Mucosa of stomach (tissue), 1 donor: ENCODE results near the gene GPR39.

Source experiments
- H3K27me3 ChIP-seq: one replicate; pipeline ENCODE4 v1.7.0; 2013; ENCODE audit warnings: mild to moderate bottlenecking, low read length; ENCODE audit not compliant: control insufficient read depth, insufficient read depth
- H3K36me3 ChIP-seq: one replicate; pipeline ENCODE4 v1.7.0; 2013; ENCODE audit warnings: low read length; ENCODE audit not compliant: control insufficient read depth, insufficient read depth
- H3K4me1 ChIP-seq: one replicate; pipeline ENCODE4 v1.7.0; 2013; ENCODE audit warnings: mild to moderate bottlenecking, low read length; ENCODE audit not compliant: control insufficient read depth, insufficient read depth
- H3K4me3 ChIP-seq: one replicate; pipeline ENCODE4 v1.7.0; 2013; ENCODE audit warnings: low read length
- H3K9ac ChIP-seq: one replicate; pipeline ENCODE4 v1.7.0; 2013; ENCODE audit warnings: mild to moderate bottlenecking, low read length, moderate library complexity
- H3K9me3 ChIP-seq: one replicate; pipeline ENCODE4 v1.7.0; 2013; ENCODE audit warnings: mild to moderate bottlenecking, low read length, moderate library complexity; ENCODE audit not compliant: control insufficient read depth
- donor health status: Pancreatic carcinoma.

GPR39 gene

DNA sequence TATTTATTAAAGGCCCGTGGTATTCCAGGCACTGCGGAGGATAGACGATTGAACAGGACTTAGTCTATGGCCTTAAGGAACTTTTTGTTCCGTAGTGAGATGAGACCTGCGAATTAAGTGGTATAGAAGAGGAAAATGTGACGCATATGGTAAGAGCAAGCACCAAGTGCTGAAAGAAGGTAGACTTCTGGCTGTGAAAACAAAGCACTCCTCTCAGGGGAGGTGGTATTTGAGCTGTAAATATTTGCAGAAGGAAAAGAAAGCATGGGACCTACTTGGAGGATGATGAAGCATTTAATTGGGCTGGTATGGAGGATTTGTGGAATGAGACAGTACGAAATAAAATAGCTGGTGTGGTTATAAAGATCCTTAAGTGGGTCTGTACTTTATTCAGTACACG is 62.5 kb downstream of the GPR39 start:
- no peaks in the 10 kb centered on the region for H3K36me3 ChIP-seq
- H3K9ac ChIP-seq = no peak overlapping the region
- peaks cover 11% of the 10 kb centered on the region for H3K4me1 ChIP-seq
- no peaks in the 10 kb centered on the region for H3K9me3 ChIP-seq
- H3K27me3 ChIP-seq = no peaks in the 10 kb centered on the region
- no peak overlapping the region for H3K4me3 ChIP-seq

DNA sequence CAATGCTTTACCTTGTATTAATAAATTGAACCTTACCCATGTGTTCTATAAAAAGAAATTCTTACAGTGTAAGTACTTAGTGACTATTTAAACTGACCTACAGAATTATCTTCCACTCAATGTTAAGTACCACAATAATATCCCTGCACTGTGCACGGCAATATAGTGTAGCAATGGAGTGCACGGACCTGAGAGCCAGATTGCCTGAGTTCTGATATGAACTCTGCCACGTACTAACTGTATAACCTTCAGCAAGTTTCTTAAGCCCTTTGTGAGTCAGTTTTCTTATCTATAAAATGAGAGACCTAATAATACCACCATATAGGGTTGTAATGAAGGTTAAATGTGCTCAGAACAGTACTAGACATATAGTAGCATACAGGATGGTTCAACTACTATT is 66.2 kb downstream of the GPR39 start:
- H3K36me3 ChIP-seq = no peaks in the 10 kb centered on the region
- no peak overlapping the region for H3K4me3 ChIP-seq
- no peaks in the 10 kb centered on the region for H3K9me3 ChIP-seq
- peaks cover 11% of the 10 kb centered on the region for H3K4me1 ChIP-seq
- no peaks in the 10 kb centered on the region for H3K27me3 ChIP-seq
- H3K9ac ChIP-seq = no peak overlapping the region

DNA sequence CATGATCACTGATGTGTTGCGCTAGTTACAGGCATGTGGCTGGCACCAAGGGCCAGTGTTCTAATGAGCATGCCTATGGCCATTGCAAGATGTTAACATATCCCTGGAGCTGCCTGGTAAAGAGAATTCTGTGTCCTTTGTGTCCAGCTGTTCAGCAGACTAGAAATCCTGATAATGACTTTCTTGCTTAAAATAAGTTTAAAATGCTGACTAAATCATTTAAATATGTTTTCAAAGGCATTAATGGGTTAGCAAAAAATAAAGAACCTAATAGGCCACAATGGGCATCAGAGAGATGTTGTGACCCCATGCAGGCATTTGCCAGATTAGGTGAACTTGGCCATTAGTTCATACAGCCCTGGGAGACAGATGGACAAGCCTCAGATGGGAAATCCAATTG is 67.5 kb downstream of the GPR39 start:
- no peaks in the 10 kb centered on the region for H3K9me3 ChIP-seq
- H3K36me3 ChIP-seq = no peaks in the 10 kb centered on the region
- H3K9ac ChIP-seq = no peak overlapping the region
- no peaks in the 10 kb centered on the region for H3K27me3 ChIP-seq
- H3K4me1 ChIP-seq = peaks cover 2% of the 10 kb centered on the region
- no peak overlapping the region for H3K4me3 ChIP-seq

DNA sequence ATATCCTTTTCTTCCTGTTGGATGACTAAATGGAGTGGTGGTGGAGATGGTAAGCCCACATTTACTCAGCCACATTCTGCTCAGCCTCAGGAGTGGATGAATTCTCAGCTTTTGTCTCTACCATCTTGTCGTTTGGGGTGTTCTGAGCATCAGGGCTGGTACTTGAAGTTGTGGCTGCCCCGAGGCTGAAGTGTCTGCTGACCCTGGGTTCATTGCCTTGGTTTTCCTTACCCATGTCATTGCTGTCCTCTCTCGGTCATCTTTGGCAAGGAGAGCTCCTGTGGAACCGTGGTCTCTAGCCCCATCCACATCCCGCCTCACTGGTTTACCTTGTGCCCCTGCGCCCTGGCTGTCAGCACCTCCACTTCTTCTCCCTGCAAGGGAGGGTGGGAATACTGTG is 71.9 kb downstream of the GPR39 start:
- Histone ChIP-seq H3K27me3 (no peaks in the 10 kb centered on the region), H3K9me3 (no peaks in the 10 kb centered on the region), H3K9ac (no peak overlapping the region), H3K4me1 (no peaks in the 10 kb centered on the region), H3K4me3 (no peak overlapping the region), H3K36me3 (no peaks in the 10 kb centered on the region)

DNA sequence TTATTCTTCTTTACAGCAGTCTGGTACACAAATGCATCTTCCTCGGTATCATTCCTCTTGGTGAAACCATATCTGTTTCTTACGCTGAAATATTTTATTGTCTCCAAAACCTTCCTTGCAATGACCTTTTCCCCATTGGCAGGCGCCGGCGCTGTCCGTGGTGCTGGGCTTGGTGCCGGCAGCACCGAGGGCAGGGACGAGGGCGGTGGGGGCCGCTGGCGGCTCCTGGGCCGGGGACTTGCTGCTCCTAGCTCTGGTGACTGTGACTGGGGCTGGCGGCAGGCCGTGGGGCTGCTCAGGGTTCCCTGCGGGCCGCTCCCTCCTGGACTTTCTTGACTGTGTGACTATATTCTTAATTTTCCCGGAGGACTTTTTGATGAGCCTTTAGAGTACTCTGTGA is 72.5 kb downstream of the GPR39 start:
- H3K9me3 ChIP-seq = no peaks in the 10 kb centered on the region
- no peaks in the 10 kb centered on the region for H3K27me3 ChIP-seq
- H3K4me1 ChIP-seq = no peaks in the 10 kb centered on the region
- no peak overlapping the region for H3K9ac ChIP-seq
- no peak overlapping the region for H3K4me3 ChIP-seq
- H3K36me3 ChIP-seq = no peaks in the 10 kb centered on the region

DNA sequence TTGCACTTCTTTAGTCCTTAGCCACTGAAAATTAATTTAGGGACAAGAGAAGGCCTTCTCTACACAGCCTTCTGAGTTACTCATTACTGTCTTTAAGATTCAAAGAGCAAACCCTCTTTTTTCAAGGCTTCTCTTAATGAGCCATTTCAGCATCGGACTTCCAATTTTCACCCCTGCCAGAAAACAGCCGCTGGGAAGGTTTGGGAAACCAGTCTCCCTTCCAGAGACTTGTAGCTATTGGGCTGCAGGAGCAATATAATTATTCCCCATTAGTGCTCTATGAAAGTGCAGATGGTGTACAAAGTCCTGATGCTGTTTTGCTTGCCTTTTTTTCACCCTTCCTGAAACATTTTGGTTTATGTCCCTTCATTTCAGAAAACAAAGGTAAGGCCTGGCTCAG is 79.3 kb downstream of the GPR39 start:
- Histone ChIP-seq H3K9ac (no peak overlapping the region), H3K36me3 (no peaks in the 10 kb centered on the region), H3K4me3 (no peak overlapping the region), H3K4me1 (no peaks in the 10 kb centered on the region), H3K27me3 (no peaks in the 10 kb centered on the region), H3K9me3 (no peaks in the 10 kb centered on the region)

DNA sequence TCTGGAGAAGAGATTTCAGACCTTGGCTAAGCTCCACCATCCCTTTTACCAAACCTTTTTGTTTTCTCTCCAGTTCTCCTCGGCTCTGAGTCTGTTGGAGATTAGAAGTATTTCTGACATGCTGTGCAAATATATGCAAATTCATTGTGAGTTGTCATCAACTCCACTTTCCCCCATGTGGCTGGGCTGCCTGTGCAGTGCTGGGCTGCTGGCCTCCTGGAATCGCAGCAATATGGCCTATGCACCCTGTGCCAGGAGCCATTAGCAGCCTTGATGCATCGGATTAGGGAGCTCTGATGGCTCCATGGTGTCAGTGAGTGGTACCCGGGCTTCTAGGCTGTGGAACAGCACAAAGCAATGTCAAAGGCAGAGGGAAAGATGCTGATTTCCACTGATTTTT is 80.0 kb downstream of the GPR39 start:
- Histone ChIP-seq H3K9me3 (no peaks in the 10 kb centered on the region), H3K4me1 (no peaks in the 10 kb centered on the region), H3K4me3 (no peak overlapping the region), H3K9ac (no peak overlapping the region), H3K27me3 (no peaks in the 10 kb centered on the region), H3K36me3 (no peaks in the 10 kb centered on the region)

DNA sequence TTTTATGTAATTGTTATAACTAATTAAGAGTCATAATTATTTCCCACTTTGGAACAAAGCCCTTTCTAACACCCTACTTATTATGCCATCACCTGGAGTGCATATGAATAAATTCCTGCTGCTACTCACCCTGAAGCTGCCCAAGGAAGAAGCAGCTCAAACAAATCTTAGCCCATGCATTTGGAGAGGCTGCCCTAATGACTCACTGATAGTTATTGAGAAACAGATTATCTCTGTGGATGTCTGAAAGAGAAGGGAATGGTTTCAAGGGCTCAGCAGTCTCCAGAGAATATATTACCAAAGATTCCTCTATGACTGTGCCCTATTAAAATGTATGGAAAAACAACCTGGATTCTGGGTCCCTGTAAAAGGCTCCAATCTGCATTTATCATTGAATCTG is 81.0 kb downstream of the GPR39 start:
- no peak overlapping the region for H3K9ac ChIP-seq
- no peaks in the 10 kb centered on the region for H3K4me1 ChIP-seq
- H3K27me3 ChIP-seq = no peaks in the 10 kb centered on the region
- H3K9me3 ChIP-seq = no peaks in the 10 kb centered on the region
- no peaks in the 10 kb centered on the region for H3K36me3 ChIP-seq
- H3K4me3 ChIP-seq = no peak overlapping the region

DNA sequence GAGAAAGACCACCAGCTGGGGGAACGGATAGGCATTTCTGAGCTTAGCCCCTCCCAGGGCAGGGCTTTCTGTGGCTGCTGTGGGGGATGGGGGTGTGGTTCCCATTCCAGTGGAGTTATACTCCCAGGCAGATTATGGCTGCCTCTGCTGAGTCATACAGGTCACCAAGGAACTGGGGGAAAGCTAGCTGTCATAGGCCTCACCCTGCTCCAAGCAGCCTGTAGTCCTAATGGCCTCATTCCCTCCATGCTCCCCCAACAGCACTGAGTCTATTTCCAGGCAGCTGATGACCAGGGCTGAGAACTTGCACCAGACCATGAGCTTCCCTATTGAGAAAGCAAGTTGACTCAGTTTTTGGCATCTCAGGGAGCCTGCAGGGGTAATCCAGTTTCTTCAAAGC is 87.1 kb downstream of the GPR39 start:
- H3K4me3 ChIP-seq = no peak overlapping the region
- no peaks in the 10 kb centered on the region for H3K27me3 ChIP-seq
- no peaks in the 10 kb centered on the region for H3K4me1 ChIP-seq
- no peaks in the 10 kb centered on the region for H3K9me3 ChIP-seq
- H3K36me3 ChIP-seq = no peaks in the 10 kb centered on the region
- no peak overlapping the region for H3K9ac ChIP-seq

DNA sequence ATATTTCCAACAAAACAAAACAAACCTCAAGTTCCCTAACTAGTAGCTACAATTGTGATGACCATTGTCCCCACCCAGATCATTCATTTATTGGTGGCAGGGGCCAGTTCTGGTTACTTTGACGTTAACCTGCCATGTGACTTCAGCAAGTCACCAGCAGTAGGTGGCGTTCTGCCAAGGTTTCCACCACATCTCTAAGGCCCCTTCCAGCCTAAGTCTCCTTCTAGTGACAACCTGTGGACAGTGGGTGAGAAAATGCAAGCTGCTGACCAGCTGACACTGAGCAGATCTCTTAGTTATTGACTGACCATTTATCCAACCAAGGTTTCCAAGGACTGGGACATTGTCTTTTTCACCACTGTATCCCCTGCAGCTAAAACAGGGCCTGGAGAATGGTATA is 98.4 kb downstream of the GPR39 start:
- no peak overlapping the region for H3K9ac ChIP-seq
- no peaks in the 10 kb centered on the region for H3K9me3 ChIP-seq
- H3K4me1 ChIP-seq = no peaks in the 10 kb centered on the region
- no peak overlapping the region for H3K4me3 ChIP-seq
- no peaks in the 10 kb centered on the region for H3K27me3 ChIP-seq
- no peaks in the 10 kb centered on the region for H3K36me3 ChIP-seq

DNA sequence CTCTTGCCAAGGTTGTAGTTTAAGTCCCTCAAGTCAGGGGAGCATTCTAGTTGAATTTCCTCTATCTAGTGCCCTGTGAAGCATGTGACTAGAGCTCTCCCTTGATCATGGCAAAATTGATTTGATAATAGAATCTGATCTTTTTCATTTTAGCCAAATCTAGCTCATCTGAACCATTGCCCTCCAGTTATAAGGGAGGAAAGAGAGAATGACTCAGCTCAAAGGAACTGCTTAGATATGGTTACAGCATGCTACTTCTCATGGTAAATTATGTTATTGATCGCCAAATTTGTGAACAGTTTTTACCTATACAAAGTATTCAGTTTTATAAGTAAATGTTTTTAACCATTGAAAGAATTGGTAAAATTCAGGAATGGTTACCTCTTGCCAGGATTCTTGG is 100.8 kb downstream of the GPR39 start:
- Histone ChIP-seq H3K27me3 (no peaks in the 10 kb centered on the region), H3K9ac (no peak overlapping the region), H3K4me3 (no peak overlapping the region), H3K36me3 (no peaks in the 10 kb centered on the region), H3K9me3 (no peaks in the 10 kb centered on the region), H3K4me1 (no peaks in the 10 kb centered on the region)

DNA sequence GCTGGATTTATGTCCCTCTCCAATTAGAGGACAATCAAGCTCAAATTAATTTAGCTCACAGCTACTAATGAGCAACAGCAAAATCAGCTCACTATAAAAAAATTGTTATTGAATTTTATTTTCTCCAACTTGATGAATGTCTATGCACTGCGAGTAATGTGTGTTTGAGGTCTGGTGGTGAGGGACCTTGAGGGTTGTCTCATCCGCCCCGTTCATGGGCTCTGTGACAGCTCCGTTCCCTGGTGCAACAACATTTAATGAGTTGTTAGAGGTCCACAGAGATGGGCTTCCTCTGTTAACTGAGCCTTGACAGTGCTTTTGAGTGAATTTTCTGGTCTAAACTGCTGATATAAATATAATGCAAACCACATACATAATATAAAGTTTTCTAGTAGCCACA is 101.7 kb downstream of the GPR39 start:
- Histone ChIP-seq H3K9me3 (no peaks in the 10 kb centered on the region), H3K9ac (no peak overlapping the region), H3K4me1 (no peaks in the 10 kb centered on the region), H3K27me3 (no peaks in the 10 kb centered on the region), H3K36me3 (no peaks in the 10 kb centered on the region), H3K4me3 (no peak overlapping the region)

DNA sequence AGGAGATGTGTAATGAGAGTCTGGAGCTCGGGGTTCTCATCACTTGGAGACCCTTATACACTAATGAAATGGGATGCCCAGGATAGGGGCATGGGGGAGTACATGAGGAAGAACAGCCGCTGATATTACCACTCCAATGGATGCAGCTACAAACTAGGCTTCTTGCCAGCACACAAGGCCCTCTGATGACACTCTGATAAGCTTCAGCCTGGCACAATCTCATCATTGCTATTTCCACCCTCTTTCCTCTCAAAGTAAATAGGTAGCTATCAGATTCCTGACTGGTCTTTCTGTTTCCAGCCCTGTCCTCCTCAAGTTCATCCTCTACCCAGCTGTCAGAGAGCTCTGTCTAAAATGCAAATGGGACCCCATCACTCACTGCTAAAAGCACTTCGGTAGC is 103.0 kb downstream of the GPR39 start:
- Histone ChIP-seq H3K9ac (no peak overlapping the region), H3K4me3 (no peak overlapping the region), H3K27me3 (no peaks in the 10 kb centered on the region), H3K36me3 (no peaks in the 10 kb centered on the region), H3K9me3 (no peaks in the 10 kb centered on the region), H3K4me1 (no peaks in the 10 kb centered on the region)
